HG03097 (cell line): ENCODE data around the gene SPTBN1.

Experiments
- ATAC-seq: cut with Tn5 transposase; IDR thresholded peaks from one replicate; pipeline ENCODE4 v1.9.1; 2021; ENCODE audit not compliant: unreplicated experiment, low FRiP score

SPTBN1 gene

GRCh38 chr2:54601339-54601738 lies 145.2 kb downstream of the SPTBN1 start:
- no peak for ATAC-seq

GRCh38 chr2:54602736-54603322 lies 146.7 kb downstream of the SPTBN1 start:
- no peak for ATAC-seq

- no peak for ATAC-seq
Observed at GRCh38 chr2:54603357-54603756, 147.2 kb downstream of the SPTBN1 start.

- ATAC-seq: no peak
Observed at GRCh38 chr2:54603796-54604195, 147.7 kb downstream of the SPTBN1 start.

- ATAC-seq: no peak
Observed at GRCh38 chr2:54604871-54605270, 148.7 kb downstream of the SPTBN1 start.

GRCh38 chr2:54605836-54606235 lies 149.7 kb downstream of the SPTBN1 start:
- no peak for ATAC-seq

- no peak for ATAC-seq
Observed at GRCh38 chr2:54606393-54606958, 150.3 kb downstream of the SPTBN1 start.

- no peak for ATAC-seq
Observed at GRCh38 chr2:54608224-54608623, 152.1 kb downstream of the SPTBN1 start.

- no peak for ATAC-seq
Observed at GRCh38 chr2:54609241-54609640, 153.1 kb downstream of the SPTBN1 start.

- no peak for ATAC-seq
Observed at GRCh38 chr2:54609647-54610046, 153.5 kb downstream of the SPTBN1 start.

GRCh38 chr2:54610700-54611099 lies 154.6 kb downstream of the SPTBN1 start:
- ATAC-seq: no peak

- ATAC-seq: no peak
Observed at GRCh38 chr2:54611830-54612545, 155.9 kb downstream of the SPTBN1 start.

- no peak for ATAC-seq
Observed at GRCh38 chr2:54613386-54613785, 157.3 kb downstream of the SPTBN1 start.

- no peak for ATAC-seq
Observed at GRCh38 chr2:54613794-54614257, 157.7 kb downstream of the SPTBN1 start.

GRCh38 chr2:54614819-54615218 lies 158.7 kb downstream of the SPTBN1 start:
- no peak for ATAC-seq

- ATAC-seq: no peak
Observed at GRCh38 chr2:54615832-54616534, 159.9 kb downstream of the SPTBN1 start.

- no peak for ATAC-seq
Observed at GRCh38 chr2:54617409-54617808, 161.3 kb downstream of the SPTBN1 start.

- ATAC-seq: no peak
Observed at GRCh38 chr2:54618646-54619565, 162.8 kb downstream of the SPTBN1 start.

GRCh38 chr2:54619660-54620231 lies 163.6 kb downstream of the SPTBN1 start:
- no peak for ATAC-seq

GRCh38 chr2:54620948-54621347 lies 164.8 kb downstream of the SPTBN1 start:
- ATAC-seq: no peak
